K562 (cell line): ENCODE results near the gene C17orf78. TPM values are rescaled to one million over a fixed set of nuclear protein-coding genes. Genes with fewer than 3 reads are reported as not detected.

ENCODE experiments used
- ATAC-seq: fragments of 200-7000 bp; cut with Tn5 transposase; 3 replicates; pipeline ENCODE4 v1.9.1; 2020; ENCODE audit warnings: moderate library complexity
- BruUV-seq: library from RNA; stranded (reverse); fragments of 400-500 nt; replicated peaks from 2 replicates; lab custom pipeline; 2021; lab: Mats Ljungman, UMichigan
- CTCF ChIA-PET: fragments of 300-600 bp; formaldehyde crosslinking; extraction: SDS; loops from one replicate; lab custom pipeline; 2021; ENCODE audit warnings: low intra/inter-chr PET ratio; lab: Yijun Ruan, JAX
- POLR2A ChIA-PET: fragments of 300-600, 350-650 bp; sonication (Branson Sonifier 250); formaldehyde crosslinking; extraction: SDS; loops from one replicate; lab custom pipeline; 2021; ENCODE audit warnings: antibody characterized with exemption, inconsistent platforms; lab: Yijun Ruan, JAX
- DNase-seq, 4 experiments: peaks; one replicate each; pipeline versions ENCODE4 v3.0.0 to v3.0.0-alpha.2; 2011 to 2018; ENCODE audit warnings: low spot score in 3 of 4, mixed read lengths in 3 of 4; ENCODE audit errors: extremely low read depth in 1 of 4
- FAIRE-seq: peaks from 2 replicates; lab custom pipeline; 2011; peaks lifted over from hg19 to GRCh38; lab: Jason Lieb, UNC
- H2AFZ ChIP-seq: 2 replicates; pipeline ENCODE4 v1.6.0; 2011; ENCODE audit warnings: low read depth, low read length, control low read depth, inconsistent platforms
- H3K27ac ChIP-seq: fragments of 200-600 bp; 3 replicates; pipeline ENCODE4 v1.8.0; 2011; ENCODE audit warnings: low read depth, mild to moderate bottlenecking, control low read depth, inconsistent platforms, low read length, moderate library complexity, mixed read lengths; ENCODE audit errors: extremely low read depth
- H3K27me3 ChIP-seq, 2 experiments: fragments of 300-600 bp in 1 of 2; 2 replicates in 1 of 2; 3 replicates in 1 of 2; pipeline versions ENCODE4 v1.6.0 to v1.8.0; 2011; ENCODE audit warnings: inconsistent platforms in 2 of 2, low read length in 2 of 2, mild to moderate bottlenecking in 1 of 2, mixed read lengths in 1 of 2, moderate library complexity in 1 of 2; ENCODE audit not compliant: control insufficient read depth in 2 of 2, insufficient read depth in 2 of 2
- H3K36me3 ChIP-seq: fragments of 300-600 bp; 3 replicates; pipeline ENCODE4 v1.8.0; 2011; ENCODE audit warnings: mild to moderate bottlenecking, low read length, inconsistent platforms; ENCODE audit not compliant: control insufficient read depth, insufficient read depth
- H3K4me1 ChIP-seq, 2 experiments: fragments of 200-600 bp in 1 of 2; replicated peaks in 1 of 2; 2 replicates in 1 of 2; 3 replicates in 1 of 2; pipeline versions ENCODE4 v1.5.1 to v1.8.0; 2011; ENCODE audit warnings: inconsistent platforms in 2 of 2, low read length in 2 of 2, mild to moderate bottlenecking in 1 of 2, mixed read lengths in 1 of 2, moderate library complexity in 1 of 2; ENCODE audit not compliant: control insufficient read depth in 2 of 2, insufficient read depth in 2 of 2
- H3K4me2 ChIP-seq: 2 replicates; pipeline ENCODE4 v1.6.1; 2011; ENCODE audit warnings: low read length, control low read depth, inconsistent platforms, mixed read lengths; ENCODE audit not compliant: insufficient read depth
- H3K4me3 ChIP-seq: fragments of 200-600 bp; sonication (generic), shearing (Covaris generic); 2 replicates; pipeline ENCODE4 v1.5.1; 2016; ENCODE audit warnings: control low read depth, inconsistent platforms
- H3K79me2 ChIP-seq: fragments of 200-600 bp; 3 replicates; pipeline ENCODE4 v1.8.0; 2011; ENCODE audit warnings: low read length, inconsistent platforms; ENCODE audit not compliant: control insufficient read depth, insufficient read depth
- H3K9ac ChIP-seq, 2 experiments: 2 replicates each; pipeline versions ENCODE4 v1.6.0 to v1.6.1; 2011; ENCODE audit warnings: low read depth in 2 of 2, low read length in 2 of 2, control low read depth in 1 of 2, inconsistent platforms in 1 of 2, mild to moderate bottlenecking in 1 of 2, mixed read lengths in 1 of 2; ENCODE audit not compliant: insufficient read depth in 1 of 2
- H3K9me1 ChIP-seq: one replicate; pipeline ENCODE4 v1.6.0; 2011; ENCODE audit warnings: inconsistent platforms, mild to moderate bottlenecking, low read length, moderate library complexity; ENCODE audit not compliant: control insufficient read depth, insufficient read depth
- H3K9me3 ChIP-seq: replicated peaks from 2 replicates; pipeline ENCODE4 v1.5.1; 2011; ENCODE audit warnings: low read depth, low read length, inconsistent platforms; ENCODE audit not compliant: control insufficient read depth, insufficient read depth
- H4K20me1 ChIP-seq: replicated peaks from 2 replicates; pipeline ENCODE4 v1.6.1; 2011; ENCODE audit warnings: low read length, inconsistent platforms, mixed read lengths; ENCODE audit not compliant: control insufficient read depth, insufficient read depth
- HDAC2 ChIP-seq: fragments of 450-650 bp; IDR thresholded peaks from 2 replicates; pipeline ENCODE4 v1.6.1; 2016; ENCODE audit warnings: mild to moderate bottlenecking
- NFRKB ChIP-seq: fragments of 450-650 bp; IDR thresholded peaks from 2 replicates; pipeline ENCODE4 v1.6.1; 2016; ENCODE audit warnings: low read depth
- WGBS: fragments of 100-300 bp; shearing (Covaris generic); methylation state at CpG from one replicate; pipeline ENCODE4 v1.1.6; 2016; ENCODE audit warnings: low coverage, mixed read lengths; ENCODE audit not compliant: insufficient coverage; ENCODE audit errors: missing lambda C conversion rate; 5-methylcytosine and 5-hydroxymethylcytosine counted together
- in situ Hi-C: fragments of 300-500 bp; cut with MboI; formaldehyde crosslinking; loops from 4 replicates; pipeline ENCODE4 v1.15.0; 2018; ENCODE audit warnings: inconsistent platforms, mixed read lengths
- intact Hi-C: fragments of 100-400 bp; cut with micrococcal nuclease; formaldehyde crosslinking; loops from 2 replicates; pipeline ENCODE4 v1.14.2; 2022
- polyA plus RNA-seq, 8 experiments: library from polyadenylated mRNA; depleted of rRNA in 4 of 8; stranded (reverse) in 5 of 8; unstranded in 3 of 8; fragments of >200 nt; fragmentation: Nextera tagmentation in 2 of 8; fragmentation: Illumina TruSeq in 1 of 8; extraction: Ambion mirVana in 2 of 8; extraction: Trizol in 1 of 8; gene quantifications; 2 replicates each; pipeline versions ENCODE4 v1.2.1 to v1.2.3, GENCODE V29; 2011 to 2014; ENCODE audit warnings: inconsistent platforms in 1 of 8, missing spikeins in 1 of 8
- total RNA-seq, 7 experiments: library from RNA; depleted of rRNA in 6 of 7; stranded (reverse); fragments of >200 nt in 6 of 7; fragmentation: Illumina TruSeq in 2 of 7; extraction: Trizol in 2 of 7; gene quantifications; 2 replicates each; pipeline versions ENCODE4 v1.2.1 to v1.2.3, GENCODE V29; 2011 to 2021; ENCODE audit warnings: low replicate concordance in 1 of 7
- TF ChIP-seq, protein P1 (sequence below): fragments of 450-650 bp; IDR thresholded peaks from 2 replicates; pipeline ENCODE4 v1.6.1; 2018; ENCODE audit not compliant: partially characterized antibody

The C17orf78 gene
- total and polyA plus RNA-seq, 9 of the 15 experiments (the other 6 are each of a cell fraction or from before 2014, with no cell fraction given), result not detected

DNA sequence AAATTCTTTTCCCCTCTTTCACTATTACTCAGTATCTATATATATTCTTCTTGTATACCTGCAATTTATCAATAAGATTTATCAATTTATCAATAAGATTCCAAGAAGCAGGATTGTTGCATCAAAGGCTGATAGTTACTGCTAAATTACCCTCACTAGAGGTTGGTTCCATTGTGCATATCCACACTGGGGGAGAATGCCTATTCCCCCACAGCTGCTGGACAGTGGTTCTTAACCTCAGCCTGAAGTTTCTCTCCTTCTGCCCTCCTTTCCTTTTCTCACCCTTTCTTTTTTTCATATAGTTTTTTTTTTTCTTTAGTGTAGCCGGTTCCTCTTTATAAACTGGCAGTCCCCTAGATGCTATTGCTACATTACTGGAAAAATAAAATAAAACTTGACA is 6.3 kb downstream of the C17orf78 start:
- Histone ChIP-seq H3K79me2 (no peaks in the 10 kb centered on the region), H3K27ac (no peak overlapping the region), H3K9ac (no peak overlapping the region), H3K4me3 (no peak overlapping the region), H3K27me3 (no peaks in the 10 kb centered on the region), H3K36me3 (no peaks in the 10 kb centered on the region), H3K9me1 (no peaks in the 10 kb centered on the region), H3K4me2 (no peak overlapping the region), H2AFZ (no peak overlapping the region), H4K20me1 (no peaks in the 10 kb centered on the region), H3K9me3 (no peaks in the 10 kb centered on the region), H3K4me1 (no peaks in the 10 kb centered on the region; a peak in 1 of 5 replicates)
- POLR2A ChIA-PET, result no interaction called here
- DNase-seq (no peak), ATAC-seq (no peak), FAIRE-seq (no peak)
- WGBS, result 60% methylated on average over 1 of the region's 1 CpG
- in situ Hi-C loops (no loop called here), intact Hi-C loops (no loop called here)
- no peak for TF ChIP-seq NFRKB
- TF ChIP-seq, protein P1, sequence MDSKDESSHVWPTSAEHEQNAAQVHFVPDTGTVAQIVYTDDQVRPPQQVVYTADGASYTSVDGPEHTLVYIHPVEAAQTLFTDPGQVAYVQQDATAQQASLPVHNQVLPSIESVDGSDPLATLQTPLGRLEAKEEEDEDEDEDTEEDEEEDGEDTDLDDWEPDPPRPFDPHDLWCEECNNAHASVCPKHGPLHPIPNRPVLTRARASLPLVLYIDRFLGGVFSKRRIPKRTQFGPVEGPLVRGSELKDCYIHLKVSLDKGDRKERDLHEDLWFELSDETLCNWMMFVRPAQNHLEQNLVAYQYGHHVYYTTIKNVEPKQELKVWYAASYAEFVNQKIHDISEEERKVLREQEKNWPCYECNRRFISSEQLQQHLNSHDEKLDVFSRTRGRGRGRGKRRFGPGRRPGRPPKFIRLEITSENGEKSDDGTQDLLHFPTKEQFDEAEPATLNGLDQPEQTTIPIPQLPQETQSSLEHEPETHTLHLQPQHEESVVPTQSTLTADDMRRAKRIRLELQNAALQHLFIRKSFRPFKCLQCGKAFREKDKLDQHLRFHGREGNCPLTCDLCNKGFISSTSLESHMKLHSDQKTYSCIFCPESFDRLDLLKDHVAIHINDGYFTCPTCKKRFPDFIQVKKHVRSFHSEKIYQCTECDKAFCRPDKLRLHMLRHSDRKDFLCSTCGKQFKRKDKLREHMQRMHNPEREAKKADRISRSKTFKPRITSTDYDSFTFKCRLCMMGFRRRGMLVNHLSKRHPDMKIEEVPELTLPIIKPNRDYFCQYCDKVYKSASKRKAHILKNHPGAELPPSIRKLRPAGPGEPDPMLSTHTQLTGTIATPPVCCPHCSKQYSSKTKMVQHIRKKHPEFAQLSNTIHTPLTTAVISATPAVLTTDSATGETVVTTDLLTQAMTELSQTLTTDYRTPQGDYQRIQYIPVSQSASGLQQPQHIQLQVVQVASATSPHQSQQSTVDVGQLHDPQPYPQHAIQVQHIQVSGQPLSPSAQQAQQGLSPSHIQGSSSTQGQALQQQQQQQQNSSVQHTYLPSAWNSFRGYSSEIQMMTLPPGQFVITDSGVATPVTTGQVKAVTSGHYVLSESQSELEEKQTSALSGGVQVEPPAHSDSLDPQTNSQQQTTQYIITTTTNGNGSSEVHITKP, result peak; percentile 65
- no peak for TF ChIP-seq HDAC2
- BruUV-seq, result no TSS peak
- CTCF ChIA-PET, result no interaction called here
